HEK293 (cell line): Measurements from ENCODE around the gene FCHO1.

Experiments used
- BCL11A ChIP-seq: fragments of 450-650 bp; formaldehyde crosslinking; IDR thresholded peaks from 2 replicates; pipeline ENCODE4 v1.5.1; 2016; ENCODE audit warnings: low read depth, missing biosample characterization, missing genetic modification characterization
- HOXD13 ChIP-seq: sonication (generic); formaldehyde crosslinking; IDR thresholded peaks from 2 replicates; pipeline ENCODE4 v1.8.0; 2022; ENCODE audit warnings: missing genetic modification reagents, borderline replicate concordance
- SETDB1 ChIP-seq: IDR thresholded peaks from one replicate; pipeline ENCODE4 v1.6.1; 2017; ENCODE audit warnings: mild to moderate bottlenecking, low read length, moderate library complexity, mixed read lengths; ENCODE audit not compliant: insufficient read length
- SP3 ChIP-seq: fragments of 450-650 bp; formaldehyde crosslinking; IDR thresholded peaks from 2 replicates; pipeline ENCODE4 v1.5.1; 2016; ENCODE audit warnings: missing biosample characterization, missing genetic modification characterization
- ZBTB7A ChIP-seq: fragments of 450-650 bp; formaldehyde crosslinking; IDR thresholded peaks from 2 replicates; pipeline ENCODE4 v1.5.1; 2016; ENCODE audit warnings: low read depth, missing biosample characterization, missing genetic modification characterization
- ZFP3 ChIP-seq: fragments of 450-650 bp; formaldehyde crosslinking; IDR thresholded peaks from 2 replicates; pipeline ENCODE4 v1.5.1; 2016; ENCODE audit warnings: low read depth, missing biosample characterization, missing genetic modification characterization
- ZFP37 ChIP-seq: fragments of 450-650 bp; formaldehyde crosslinking; IDR thresholded peaks from 2 replicates; pipeline ENCODE4 v1.5.1; 2016; ENCODE audit warnings: missing biosample characterization, missing genetic modification characterization
- ZNF157 ChIP-seq: fragments of 450-650 bp; formaldehyde crosslinking; IDR thresholded peaks from 2 replicates; pipeline ENCODE4 v1.5.1; 2016; ENCODE audit warnings: missing biosample characterization, missing genetic modification characterization
- ZNF2 ChIP-seq: fragments of 450-650 bp; formaldehyde crosslinking; IDR thresholded peaks from 2 replicates; pipeline ENCODE4 v1.5.1; 2016; ENCODE audit warnings: missing biosample characterization, missing genetic modification characterization
- ZNF248 ChIP-seq: fragments of 450-650 bp; formaldehyde crosslinking; IDR thresholded peaks from 2 replicates; pipeline ENCODE4 v1.5.1; 2017; ENCODE audit warnings: missing biosample characterization, missing genetic modification characterization
- ZNF324 ChIP-seq: fragments of 450-650 bp; formaldehyde crosslinking; IDR thresholded peaks from 2 replicates; pipeline ENCODE4 v1.5.1; 2016; ENCODE audit warnings: missing biosample characterization, missing genetic modification characterization
- ZNF341 ChIP-seq: fragments of 450-650 bp; formaldehyde crosslinking; IDR thresholded peaks from 2 replicates; pipeline ENCODE4; 2016; ENCODE audit warnings: low read depth, missing biosample characterization, missing genetic modification characterization
- ZNF423 ChIP-seq: fragments of 450-650 bp; formaldehyde crosslinking; IDR thresholded peaks from 2 replicates; pipeline ENCODE4 v1.5.1; 2016; ENCODE audit warnings: missing biosample characterization, missing genetic modification characterization
- ZNF510 ChIP-seq: fragments of 450-650 bp; formaldehyde crosslinking; IDR thresholded peaks from 2 replicates; pipeline ENCODE4 v1.5.1; 2018; ENCODE audit warnings: mild to moderate bottlenecking, missing genetic modification characterization, missing biosample characterization; ENCODE audit not compliant: insufficient replicate concordance
- ZNF626 ChIP-seq: fragments of 450-650 bp; sonication (Bioruptor Pico); formaldehyde crosslinking; IDR thresholded peaks from 2 replicates; pipeline ENCODE4 v1.5.1; 2018; ENCODE audit warnings: missing biosample characterization, missing genetic modification characterization, inconsistent platforms
- ZNF707 ChIP-seq: fragments of 450-650 bp; formaldehyde crosslinking; IDR thresholded peaks from 2 replicates; pipeline ENCODE4 v1.5.1; 2016; ENCODE audit warnings: missing biosample characterization, missing genetic modification characterization
- ZSCAN30 ChIP-seq: fragments of 450-650 bp; IDR thresholded peaks from 2 replicates; pipeline ENCODE4 v1.5.1; 2018; ENCODE audit warnings: missing biosample characterization, mild to moderate bottlenecking, missing genetic modification characterization, moderate library complexity
- TF ChIP-seq, protein P1 (sequence below): fragments of 450-650 bp; formaldehyde crosslinking; IDR thresholded peaks from 2 replicates; pipeline ENCODE4 v1.5.1; 2016; ENCODE audit warnings: missing biosample characterization, missing genetic modification characterization
- TF ChIP-seq, protein P2 (sequence below): fragments of 450-650 bp; formaldehyde crosslinking; IDR thresholded peaks from 2 replicates; pipeline ENCODE4 v1.5.1; 2017; ENCODE audit warnings: missing biosample characterization, mild to moderate bottlenecking, missing genetic modification characterization, moderate library complexity
- TF ChIP-seq, protein P3 (sequence below): fragments of 450-650 bp; formaldehyde crosslinking; IDR thresholded peaks from 2 replicates; pipeline ENCODE4 v1.5.1; 2016; ENCODE audit warnings: missing biosample characterization, missing genetic modification characterization
- TF ChIP-seq, protein P4 (sequence below): fragments of 450-650 bp; formaldehyde crosslinking; IDR thresholded peaks from 2 replicates; pipeline ENCODE4 v1.5.1; 2016; ENCODE audit warnings: missing biosample characterization, missing genetic modification characterization, borderline replicate concordance
- TF ChIP-seq, protein P5 (sequence below): fragments of 450-650 bp; formaldehyde crosslinking; IDR thresholded peaks from 2 replicates; pipeline ENCODE4 v1.5.1; 2016; ENCODE audit warnings: missing biosample characterization, missing genetic modification characterization
- TF ChIP-seq, protein P6 (sequence below): fragments of 450-650 bp; formaldehyde crosslinking; IDR thresholded peaks from 2 replicates; pipeline ENCODE4 v1.5.1; 2016; ENCODE audit warnings: missing biosample characterization, missing genetic modification characterization
- TF ChIP-seq, protein P7 (sequence below): fragments of 450-650 bp; formaldehyde crosslinking; IDR thresholded peaks from 2 replicates; pipeline ENCODE4 v1.5.1; 2016; ENCODE audit warnings: missing biosample characterization, missing genetic modification characterization

FCHO1 gene

DNA sequence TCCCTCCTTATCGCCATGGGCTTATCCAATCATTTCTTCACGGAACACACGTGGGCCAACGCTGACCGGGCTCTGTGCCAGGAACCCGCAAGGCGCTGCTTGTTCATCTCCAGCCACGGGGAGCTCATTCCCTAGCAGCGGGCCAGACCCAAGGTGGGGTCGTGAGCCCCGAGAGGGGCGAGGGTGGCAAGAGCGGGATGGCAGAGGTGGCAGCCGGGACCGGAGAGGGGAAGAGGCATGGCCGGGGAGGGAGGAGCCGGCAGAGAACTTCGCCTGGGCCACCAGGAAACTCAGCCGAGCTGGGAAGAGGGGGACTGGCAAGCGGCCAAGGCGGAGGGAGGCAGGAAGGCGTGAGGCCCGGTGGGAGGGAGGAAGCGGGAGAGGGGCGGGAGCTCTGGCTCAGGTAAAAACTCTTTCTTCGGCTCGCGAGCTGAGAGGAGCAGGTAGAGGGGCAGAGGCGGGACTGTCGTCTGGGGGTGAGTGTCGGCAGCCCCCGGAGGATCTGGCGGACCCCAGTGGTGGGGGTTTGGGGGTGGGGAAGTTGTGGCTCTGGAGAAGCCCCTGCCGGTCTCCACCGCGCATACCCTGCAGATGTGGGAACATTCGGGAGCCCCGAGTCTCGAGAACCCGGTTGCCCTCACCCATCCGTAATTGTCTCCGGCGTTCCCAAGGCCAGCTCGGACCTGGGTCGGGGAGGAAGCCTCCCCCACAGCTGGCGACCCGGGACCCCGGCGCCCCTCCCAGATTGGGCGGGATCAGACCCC lies 43.6 kb downstream of the FCHO1 start, which contains the start of gene B3GNT3 (continued):
- TF ChIP-seq, protein P1, sequence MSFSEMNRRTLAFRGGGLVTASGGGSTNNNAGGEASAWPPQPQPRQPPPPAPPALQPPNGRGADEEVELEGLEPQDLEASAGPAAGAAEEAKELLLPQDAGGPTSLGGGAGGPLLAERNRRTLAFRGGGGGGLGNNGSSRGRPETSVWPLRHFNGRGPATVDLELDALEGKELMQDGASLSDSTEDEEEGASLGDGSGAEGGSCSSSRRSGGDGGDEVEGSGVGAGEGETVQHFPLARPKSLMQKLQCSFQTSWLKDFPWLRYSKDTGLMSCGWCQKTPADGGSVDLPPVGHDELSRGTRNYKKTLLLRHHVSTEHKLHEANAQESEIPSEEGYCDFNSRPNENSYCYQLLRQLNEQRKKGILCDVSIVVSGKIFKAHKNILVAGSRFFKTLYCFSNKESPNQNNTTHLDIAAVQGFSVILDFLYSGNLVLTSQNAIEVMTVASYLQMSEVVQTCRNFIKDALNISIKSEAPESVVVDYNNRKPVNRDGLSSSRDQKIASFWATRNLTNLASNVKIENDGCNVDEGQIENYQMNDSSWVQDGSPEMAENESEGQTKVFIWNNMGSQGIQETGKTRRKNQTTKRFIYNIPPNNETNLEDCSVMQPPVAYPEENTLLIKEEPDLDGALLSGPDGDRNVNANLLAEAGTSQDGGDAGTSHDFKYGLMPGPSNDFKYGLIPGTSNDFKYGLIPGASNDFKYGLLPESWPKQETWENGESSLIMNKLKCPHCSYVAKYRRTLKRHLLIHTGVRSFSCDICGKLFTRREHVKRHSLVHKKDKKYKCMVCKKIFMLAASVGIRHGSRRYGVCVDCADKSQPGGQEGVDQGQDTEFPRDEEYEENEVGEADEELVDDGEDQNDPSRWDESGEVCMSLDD (tag by site-specific recombination), result 0 out of 2 replicates have a peak, but pooled peaks have one; percentile 48
- TF ChIP-seq BCL11A (tag by site-specific recombination), result no peak
- TF ChIP-seq, protein P2, sequence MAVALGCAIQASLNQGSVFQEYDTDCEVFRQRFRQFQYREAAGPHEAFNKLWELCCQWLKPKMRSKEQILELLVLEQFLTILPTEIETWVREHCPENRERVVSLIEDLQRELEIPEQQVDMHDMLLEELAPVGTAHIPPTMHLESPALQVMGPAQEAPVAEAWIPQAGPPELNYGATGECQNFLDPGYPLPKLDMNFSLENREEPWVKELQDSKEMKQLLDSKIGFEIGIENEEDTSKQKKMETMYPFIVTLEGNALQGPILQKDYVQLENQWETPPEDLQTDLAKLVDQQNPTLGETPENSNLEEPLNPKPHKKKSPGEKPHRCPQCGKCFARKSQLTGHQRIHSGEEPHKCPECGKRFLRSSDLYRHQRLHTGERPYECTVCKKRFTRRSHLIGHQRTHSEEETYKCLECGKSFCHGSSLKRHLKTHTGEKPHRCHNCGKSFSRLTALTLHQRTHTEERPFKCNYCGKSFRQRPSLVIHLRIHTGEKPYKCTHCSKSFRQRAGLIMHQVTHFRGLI (tag by site-specific recombination), result no peak
- TF ChIP-seq ZNF626 (tag by site-specific recombination), result no peak
- no peak for TF ChIP-seq ZNF248
- TF ChIP-seq ZSCAN30 (tag by site-specific recombination), result no peak
- no peak for TF ChIP-seq SETDB1
- TF ChIP-seq, protein P3, sequence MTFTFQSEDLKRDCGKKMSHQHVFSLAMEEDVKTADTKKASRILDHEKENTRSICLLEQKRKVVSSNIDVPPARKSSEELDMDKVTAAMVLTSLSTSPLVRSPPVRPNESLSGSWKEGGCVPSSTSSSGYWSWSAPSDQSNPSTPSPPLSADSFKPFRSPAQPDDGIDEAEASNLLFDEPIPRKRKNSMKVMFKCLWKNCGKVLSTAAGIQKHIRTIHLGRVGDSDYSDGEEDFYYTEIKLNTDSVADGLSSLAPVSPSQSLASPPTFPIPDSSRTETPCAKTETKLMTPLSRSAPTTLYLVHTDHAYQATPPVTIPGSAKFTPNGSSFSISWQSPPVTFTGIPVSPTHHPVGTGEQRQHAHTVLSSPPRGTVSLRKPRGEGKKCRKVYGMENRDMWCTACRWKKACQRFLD, result no peak
- no peak for TF ChIP-seq ZNF324 (tag by site-specific recombination)
- TF ChIP-seq, protein P4, sequence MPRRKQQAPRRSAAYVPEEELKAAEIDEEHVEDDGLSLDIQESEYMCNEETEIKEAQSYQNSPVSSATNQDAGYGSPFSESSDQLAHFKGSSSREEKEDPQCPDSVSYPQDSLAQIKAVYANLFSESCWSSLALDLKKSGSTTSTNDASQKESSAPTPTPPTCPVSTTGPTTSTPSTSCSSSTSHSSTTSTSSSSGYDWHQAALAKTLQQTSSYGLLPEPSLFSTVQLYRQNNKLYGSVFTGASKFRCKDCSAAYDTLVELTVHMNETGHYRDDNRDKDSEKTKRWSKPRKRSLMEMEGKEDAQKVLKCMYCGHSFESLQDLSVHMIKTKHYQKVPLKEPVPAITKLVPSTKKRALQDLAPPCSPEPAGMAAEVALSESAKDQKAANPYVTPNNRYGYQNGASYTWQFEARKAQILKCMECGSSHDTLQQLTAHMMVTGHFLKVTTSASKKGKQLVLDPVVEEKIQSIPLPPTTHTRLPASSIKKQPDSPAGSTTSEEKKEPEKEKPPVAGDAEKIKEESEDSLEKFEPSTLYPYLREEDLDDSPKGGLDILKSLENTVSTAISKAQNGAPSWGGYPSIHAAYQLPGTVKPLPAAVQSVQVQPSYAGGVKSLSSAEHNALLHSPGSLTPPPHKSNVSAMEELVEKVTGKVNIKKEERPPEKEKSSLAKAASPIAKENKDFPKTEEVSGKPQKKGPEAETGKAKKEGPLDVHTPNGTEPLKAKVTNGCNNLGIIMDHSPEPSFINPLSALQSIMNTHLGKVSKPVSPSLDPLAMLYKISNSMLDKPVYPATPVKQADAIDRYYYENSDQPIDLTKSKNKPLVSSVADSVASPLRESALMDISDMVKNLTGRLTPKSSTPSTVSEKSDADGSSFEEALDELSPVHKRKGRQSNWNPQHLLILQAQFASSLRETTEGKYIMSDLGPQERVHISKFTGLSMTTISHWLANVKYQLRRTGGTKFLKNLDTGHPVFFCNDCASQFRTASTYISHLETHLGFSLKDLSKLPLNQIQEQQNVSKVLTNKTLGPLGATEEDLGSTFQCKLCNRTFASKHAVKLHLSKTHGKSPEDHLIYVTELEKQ (tag by site-specific recombination), result no peak
- peak; percentile 50 for TF ChIP-seq SP3
- TF ChIP-seq ZNF707 (tag by site-specific recombination), result no peak
- no peak for TF ChIP-seq ZBTB7A (tag by site-specific recombination)
- TF ChIP-seq HOXD13 (CRISPR knock-in tag), result no peak
- no peak for TF ChIP-seq ZNF423 (tag by site-specific recombination)
- TF ChIP-seq ZNF157, result no peak
- no peak for TF ChIP-seq ZNF510
- no peak for TF ChIP-seq ZFP3 (tag by site-specific recombination)
- TF ChIP-seq, protein P5, sequence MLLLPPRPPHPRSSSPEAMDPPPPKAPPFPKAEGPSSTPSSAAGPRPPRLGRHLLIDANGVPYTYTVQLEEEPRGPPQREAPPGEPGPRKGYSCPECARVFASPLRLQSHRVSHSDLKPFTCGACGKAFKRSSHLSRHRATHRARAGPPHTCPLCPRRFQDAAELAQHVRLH (tag by site-specific recombination), result 0 out of 2 replicates have a peak, but pooled peaks have one; percentile 32
- peak; percentile 27; the same call in 1 of the 2 replicates for TF ChIP-seq ZNF2
- TF ChIP-seq, protein P6, sequence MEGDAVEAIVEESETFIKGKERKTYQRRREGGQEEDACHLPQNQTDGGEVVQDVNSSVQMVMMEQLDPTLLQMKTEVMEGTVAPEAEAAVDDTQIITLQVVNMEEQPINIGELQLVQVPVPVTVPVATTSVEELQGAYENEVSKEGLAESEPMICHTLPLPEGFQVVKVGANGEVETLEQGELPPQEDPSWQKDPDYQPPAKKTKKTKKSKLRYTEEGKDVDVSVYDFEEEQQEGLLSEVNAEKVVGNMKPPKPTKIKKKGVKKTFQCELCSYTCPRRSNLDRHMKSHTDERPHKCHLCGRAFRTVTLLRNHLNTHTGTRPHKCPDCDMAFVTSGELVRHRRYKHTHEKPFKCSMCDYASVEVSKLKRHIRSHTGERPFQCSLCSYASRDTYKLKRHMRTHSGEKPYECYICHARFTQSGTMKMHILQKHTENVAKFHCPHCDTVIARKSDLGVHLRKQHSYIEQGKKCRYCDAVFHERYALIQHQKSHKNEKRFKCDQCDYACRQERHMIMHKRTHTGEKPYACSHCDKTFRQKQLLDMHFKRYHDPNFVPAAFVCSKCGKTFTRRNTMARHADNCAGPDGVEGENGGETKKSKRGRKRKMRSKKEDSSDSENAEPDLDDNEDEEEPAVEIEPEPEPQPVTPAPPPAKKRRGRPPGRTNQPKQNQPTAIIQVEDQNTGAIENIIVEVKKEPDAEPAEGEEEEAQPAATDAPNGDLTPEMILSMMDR (tag by site-specific recombination), result no peak
- peak; percentile 50; the same call in 1 of the 2 replicates for TF ChIP-seq ZNF341 (tag by site-specific recombination)
- TF ChIP-seq ZFP37 (tag by site-specific recombination), result no peak
- TF ChIP-seq, protein P7, sequence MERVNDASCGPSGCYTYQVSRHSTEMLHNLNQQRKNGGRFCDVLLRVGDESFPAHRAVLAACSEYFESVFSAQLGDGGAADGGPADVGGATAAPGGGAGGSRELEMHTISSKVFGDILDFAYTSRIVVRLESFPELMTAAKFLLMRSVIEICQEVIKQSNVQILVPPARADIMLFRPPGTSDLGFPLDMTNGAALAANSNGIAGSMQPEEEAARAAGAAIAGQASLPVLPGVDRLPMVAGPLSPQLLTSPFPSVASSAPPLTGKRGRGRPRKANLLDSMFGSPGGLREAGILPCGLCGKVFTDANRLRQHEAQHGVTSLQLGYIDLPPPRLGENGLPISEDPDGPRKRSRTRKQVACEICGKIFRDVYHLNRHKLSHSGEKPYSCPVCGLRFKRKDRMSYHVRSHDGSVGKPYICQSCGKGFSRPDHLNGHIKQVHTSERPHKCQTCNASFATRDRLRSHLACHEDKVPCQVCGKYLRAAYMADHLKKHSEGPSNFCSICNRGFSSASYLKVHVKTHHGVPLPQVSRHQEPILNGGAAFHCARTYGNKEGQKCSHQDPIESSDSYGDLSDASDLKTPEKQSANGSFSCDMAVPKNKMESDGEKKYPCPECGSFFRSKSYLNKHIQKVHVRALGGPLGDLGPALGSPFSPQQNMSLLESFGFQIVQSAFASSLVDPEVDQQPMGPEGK (tag by site-specific recombination), result peak; percentile 75
